Adrenal gland (tissue), 12 donors: ENCODE results near the gene SPAG6. TPM values are rescaled to one million over a fixed set of nuclear protein-coding genes. Genes with fewer than 3 reads are reported as not detected.

Source experiments
- DNase-seq, 7 donors: peaks; one replicate each; pipeline ENCODE4 v3.0.0-alpha.2; 2019 to 2020
- H3K27ac ChIP-seq, 5 donors: fragments of 200-600 bp; sonication (generic) in 4 of 5; 1 replicate in 3 of 5; 2 replicates in 2 of 5; pipeline versions ENCODE4 v1.5.1 to v1.8.0; 2016 to 2020; ENCODE audit warnings: mild to moderate bottlenecking in 1 of 5
- H3K27me3 ChIP-seq: fragments of 200-600 bp; 2 replicates; pipeline ENCODE4 v1.8.0; 2021
- H3K36me3 ChIP-seq, 2 donors: fragments of 200-600 bp; replicated peaks in 1 of 2; 1 replicate in 1 of 2; 2 replicates in 1 of 2; pipeline versions ENCODE4 v1.5.1 to v1.8.0; 2018 to 2022
- H3K4me1 ChIP-seq, 2 donors: fragments of 200-600 bp; replicated peaks in 1 of 2; 1 replicate in 1 of 2; 2 replicates in 1 of 2; pipeline versions ENCODE4 v1.5.1 to v1.8.0; 2018 to 2021
- H3K4me3 ChIP-seq, 4 donors: fragments of 200-600 bp; sonication (generic) in 3 of 4; one replicate each; pipeline ENCODE4 v1.5.1; 2016 to 2018
- H3K9me3 ChIP-seq, 3 donors: fragments of 200-600 bp; sonication (generic) in 1 of 3; replicated peaks in 1 of 3; 1 replicate in 2 of 3; 2 replicates in 1 of 3; pipeline versions ENCODE4 v1.5.1 to v1.8.0; 2016 to 2021
- CTCF ChIP-seq, 6 experiments: fragments of 450-650 bp in 4 of 6; fragments of 200-600 bp in 2 of 6; sonication (generic) in 1 of 6; IDR thresholded peaks; 1 replicate in 5 of 6; 2 replicates in 1 of 6; pipeline versions ENCODE4 v1.5.1 to v1.8.0; 2016 to 2021; ENCODE audit warnings: antibody characterized with exemption in 6 of 6, mild to moderate bottlenecking in 2 of 6, moderate library complexity in 1 of 6
- POLR2A ChIP-seq, 2 donors: fragments of 450-650 bp; IDR thresholded peaks; one replicate each; pipeline ENCODE4 v1.6.1; 2017; ENCODE audit warnings: antibody characterized with exemption in 2 of 2, mild to moderate bottlenecking in 2 of 2, moderate library complexity in 1 of 2
- WGBS, 4 donors: extraction: QIAGEN DNeasy Blood & Tissue Kit in 2 of 4; methylation state at CpG; one replicate each; pipeline versions ENCODE4 v1.1.5 to v1.1.7; 2013 to 2017; 5-methylcytosine and 5-hydroxymethylcytosine counted together
- intact Hi-C, 2 donors: fragments of 100-400 bp; cut with DNase I; formaldehyde crosslinking; loops; one replicate each; pipeline versions ENCODE4 v1.14.1 to v1.15.0; 2022 to 2023
- polyA plus RNA-seq, 3 donors: library from polyadenylated mRNA; stranded (reverse); fragments of 200-250 nt in 2 of 3; fragments of 350-450 nt in 1 of 3; fragmentation: Illumina TruSeq in 1 of 3; extraction: RNeasy Lipid Tissue Mini Kit (QIAGEN cat#74804) in 1 of 3; gene quantifications; one replicate each; pipeline ENCODE4 v1.2.3, GENCODE V29; 2013 to 2014
- total RNA-seq, 9 donors: library from RNA; depleted of rRNA in 4 of 9; stranded (reverse); fragments of >200 nt in 4 of 9; fragments of 120-200 nt in 1 of 9; fragmentation: NEBNext Ultra II Directional in 1 of 9; extraction: Animal tissue kit (Norgen Biotek cat#: 25700) in 1 of 9; gene quantifications; one replicate each; pipeline versions ENCODE4 v1.1.0 to v1.2.4, GENCODE V29; 2013 to 2023
- donor health status: healthy with polysubstance abuse.
- donor health status: Bipolar disorder and iron deficiency.
- donor health status: DM: yes; HTN: yes; CAD: no.
- donor health status: DM: no; HTN: no; CAD: no.
- donor health status: DM: no; HTN: no; CAD: no.
- donor health status: DM: yes; HTN: yes; CAD: no.

The SPAG6 gene
- total and polyA plus RNA-seq, 12 donors, result 0.07 to 0.46 (median 0.11) TPM; not detected in 9

GRCh38 chr10:22314852-22315251 lies 30.4 kb upstream of the SPAG6 start:
- no peak for DNase-seq
- Histone ChIP-seq H3K27ac (no peak overlapping the region), H3K9me3 (no peaks in the 10 kb centered on the region), H3K27me3 (peaks cover 13% of the 10 kb centered on the region), H3K4me3 (no peak overlapping the region), H3K36me3 (no peaks in the 10 kb centered on the region), H3K4me1 (peaks cover 0 to 18% of the 10 kb centered on the region in 2 donors)
- intact Hi-C loops, result loop anchor here in 1 of 2 donors (10.0 kb wide), 1 partner anchor 310 kb away; the partner anchor contains the start of gene DNAJC1
- no peak for TF ChIP-seq CTCF (IDR thresholded peaks at IDR 0.05)
- TF ChIP-seq POLR2A (IDR thresholded peaks at IDR 0.05), result no peak
- WGBS, 4 donors, result 71 to 75% (median 72%) methylated on average over 2 of the region's 2 CpGs

GRCh38 chr10:22315455-22316285 lies 29.6 kb upstream of the SPAG6 start:
- Histone ChIP-seq H3K4me3 (peak overlapping the region in 3 of 4 donors; percentile 40 to 92 (median 64)), H3K27me3 (peaks cover 5% of the 10 kb centered on the region), H3K9me3 (no peaks in the 10 kb centered on the region), H3K36me3 (no peaks in the 10 kb centered on the region), H3K4me1 (peaks cover 0 to 22% of the 10 kb centered on the region in 2 donors), H3K27ac (peak overlapping the region in 4 of 5 donors; percentile 62 to 96 (median 88))
- WGBS, 4 donors, result 1 to 3% (median 1%) methylated on average over 17 to 53 of the region's 53 CpGs
- no peak for DNase-seq
- intact Hi-C loops, result loop anchor here in 1 of 2 donors (10.0 kb wide), 1 partner anchor 311 kb away; the partner anchor contains the start of gene DNAJC1
- no peak for TF ChIP-seq POLR2A (IDR thresholded peaks at IDR 0.05)
- TF ChIP-seq CTCF (IDR thresholded peaks at IDR 0.05), result peak in 1 of 6 experiments; percentile 20

- Histone ChIP-seq H3K4me3 (peak within 1 kb of the TSS; percentile 31 to 92 (median 72)), H3K27me3 (peaks cover 5% of the 10 kb centered on the region), H3K27ac (peak within 1 kb of the TSS; percentile 74 to 96 (median 90)), H3K4me1 (peaks cover 0 to 22% of the 10 kb centered on the region in 2 donors), H3K9me3 (no peaks in the 10 kb centered on the region), H3K36me3 (no peaks in the 10 kb centered on the region)
- WGBS, 4 donors, result 0 to 3% (median 1%) methylated on average over 12 to 63 of the region's 63 CpGs
- peak; percentile 82 to 93 (median 88) for DNase-seq
- no peak for TF ChIP-seq CTCF (IDR thresholded peaks at IDR 0.05)
- peak; percentile 46 to 86 for TF ChIP-seq POLR2A (IDR thresholded peaks at IDR 0.05)
- intact Hi-C loops, result loop anchor here in 1 of 2 donors (10.0 kb wide), 1 partner anchor 312 kb away; the partner anchor contains the start of gene DNAJC1
Observed at GRCh38 chr10:22316286-22317075, 28.8 kb upstream of the SPAG6 start, which contains the start of gene COMMD3. Gene COMMD3 (plus strand): TSS chr10:22316388. CDS start chr10:22316418, 30 bp downstream.

- intact Hi-C loops, result loop anchor here in 1 of 2 donors (10.0 kb wide), 1 partner anchor 312 kb away; the partner anchor contains the start of gene DNAJC1
- peak overlapping the region; percentile 74 to 96 (median 90) for H3K27ac ChIP-seq
- peak overlapping the region; percentile 31 to 92 (median 72) for H3K4me3 ChIP-seq
- DNase-seq, result peak in 3 of 7 donors; percentile 16 to 32 (median 25)
- peaks cover 5% of the 10 kb centered on the region for H3K27me3 ChIP-seq
- WGBS, 4 donors, result 11 to 15% (median 13%) methylated on average over 9 of the region's 9 CpGs
- H3K9me3 ChIP-seq, result no peaks in the 10 kb centered on the region
- peaks cover 0 to 22% of the 10 kb centered on the region in 2 donors for H3K4me1 ChIP-seq
- TF ChIP-seq CTCF (IDR thresholded peaks at IDR 0.05), result no peak
- TF ChIP-seq POLR2A (IDR thresholded peaks at IDR 0.05), result no peak
- no peaks in the 10 kb centered on the region for H3K36me3 ChIP-seq
Observed at GRCh38 chr10:22317076-22317370, 28.3 kb upstream of the SPAG6 start.
